K562 (cell line): ENCODE data around the gene ANKMY1.

Experiments
- YBX1 ChIP-seq: fragments of 450-650 bp; IDR thresholded peaks from 2 replicates; pipeline ENCODE4 v1.7.1; 2016; ENCODE audit warnings: mild to moderate bottlenecking
- ZEB2 ChIP-seq: fragments of 450-650 bp; IDR thresholded peaks from 2 replicates; pipeline ENCODE4 v1.6.1; 2016

DNA sequence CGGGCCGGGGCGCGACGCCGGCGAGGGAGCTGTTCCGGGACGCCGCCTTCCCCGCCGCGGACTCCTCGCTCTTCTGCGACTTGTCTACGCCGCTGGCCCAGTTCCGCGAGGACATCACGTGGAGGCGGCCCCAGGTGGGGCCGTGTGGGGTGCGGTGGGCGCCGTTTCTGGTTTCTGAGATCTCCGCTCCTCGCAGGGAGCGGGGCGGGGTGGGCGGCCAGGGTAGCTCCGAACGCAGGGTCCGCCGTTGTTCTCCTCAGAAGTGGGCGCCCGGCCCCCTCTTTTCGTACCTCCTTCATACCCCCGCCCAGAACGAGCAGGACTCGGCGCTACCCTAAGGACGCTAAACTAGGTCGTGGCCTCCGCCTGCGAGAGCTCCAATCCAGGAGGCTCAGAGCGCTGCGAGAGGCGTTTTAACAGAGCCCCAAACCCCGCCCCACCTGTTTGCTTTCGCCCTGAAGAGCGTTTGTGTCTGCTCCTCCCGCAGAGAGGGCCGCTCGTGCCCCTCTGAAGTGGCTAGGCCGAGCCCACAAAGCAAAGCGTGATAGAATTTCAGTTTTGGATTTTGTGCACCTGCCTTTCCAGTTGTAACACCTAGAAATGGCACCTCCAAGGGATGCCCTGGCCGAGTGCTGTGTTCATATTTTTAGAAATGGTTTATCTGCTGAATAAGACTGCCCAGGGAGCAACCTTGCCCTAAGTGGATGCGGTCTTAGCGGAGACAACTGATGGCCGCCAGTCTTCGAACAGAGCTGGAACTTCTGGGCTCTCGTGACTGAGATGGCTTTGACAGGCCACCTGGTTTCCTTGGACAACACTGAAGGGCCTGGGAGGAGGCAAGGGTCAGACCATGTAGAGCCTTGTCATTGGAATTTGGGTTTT lies 29.4 kb upstream of the ANKMY1 start:
- TF ChIP-seq YBX1 = no peak
- no peak for TF ChIP-seq ZEB2
